OCI-LY3 (cell line): ENCODE results near the gene DEFB129.

ENCODE experiments used
- CTCF ChIP-seq: fragments of 200-600, 300-600 bp; sonication (generic); IDR thresholded peaks from 2 replicates; pipeline ENCODE4 v1.5.1; 2014; ENCODE audit warnings: antibody characterized with exemption, low read length, low read depth
- EZH2phosphoT487 ChIP-seq: fragments of 200-600 bp; shearing (Covaris generic); IDR thresholded peaks from 2 replicates; pipeline ENCODE4 v1.6.1; 2018; ENCODE audit warnings: antibody characterized with exemption, mixed run types, low read depth

- TF ChIP-seq CTCF (no peak), EZH2phosphoT487 (no peak)
These were observed 37.4 kb upstream of the DEFB129 start, which contains the start of gene DEFB128 for GRCh38 chr20:189611-190010.
